Fibroblast of villous mesenchyme (primary cell): ENCODE measurements around the gene RFC4. TPM values are rescaled to one million over a fixed set of nuclear protein-coding genes. Genes with fewer than 3 reads are reported as not detected.
"Not testable (repeated sequence)": the region's sequence is repeated elsewhere in the genome, so short reads cannot be mapped to it uniquely, and the experiment has no call there.

ENCODE experiments used
- DNase-seq: peaks from one replicate; pipeline ENCODE4 v3.0.0-alpha.2; 2010; ENCODE audit warnings: low read depth
- H3K4me3 ChIP-seq: 2 replicates; pipeline ENCODE4 v1.5.1; 2011; ENCODE audit warnings: low read depth, mild to moderate bottlenecking, low read length
- CTCF ChIP-seq: IDR thresholded peaks from 2 replicates; pipeline ENCODE4 v1.5.1; 2012; ENCODE audit warnings: low read depth, mild to moderate bottlenecking, low read length; ENCODE audit not compliant: insufficient read depth
- total RNA-seq: library from RNA; depleted of rRNA; stranded (reverse); fragments of >200 nt; gene quantifications from 2 replicates; pipeline ENCODE4 v1.2.3, GENCODE V29; 2012

The RFC4 gene
- 19.3 and 25.5 TPM in 2 replicates for total RNA-seq

GRCh38 chr3:186806089-186807055 is at the start of gene RFC4:
RFC4 (minus strand) TSS chr3:186806482; CDS start chr3:186804713, 1,769 bp downstream.
- TF ChIP-seq CTCF: no peak
- peak; percentile 60 for DNase-seq
- peak within 1 kb of the TSS; percentile 82 for H3K4me3 ChIP-seq

GRCh38 chr3:186854954-186855353 is 48.7 kb upstream of the RFC4 start:
- no peak for TF ChIP-seq CTCF
- DNase-seq: no peak
- no peak overlapping the region for H3K4me3 ChIP-seq

- TF ChIP-seq CTCF: no peak
- no peak for DNase-seq
- no peak overlapping the region for H3K4me3 ChIP-seq
Observed at GRCh38 chr3:186854146-186854545, 47.9 kb upstream of the RFC4 start.

GRCh38 chr3:186852994-186853393 is 46.7 kb upstream of the RFC4 start:
- TF ChIP-seq CTCF: no peak
- DNase-seq: no peak
- no peak overlapping the region for H3K4me3 ChIP-seq

- H3K4me3 ChIP-seq, DNase-seq: not testable (repeated sequence)
Observed at GRCh38 chr3:186851835-186852234, 45.6 kb upstream of the RFC4 start.

GRCh38 chr3:186849374-186849975 is 43.2 kb upstream of the RFC4 start:
- no peak overlapping the region for H3K4me3 ChIP-seq
- peak; percentile 34 for TF ChIP-seq CTCF
- DNase-seq: peak; percentile 38

- no peak overlapping the region for H3K4me3 ChIP-seq
- no peak for DNase-seq
- TF ChIP-seq CTCF: no peak
Observed at GRCh38 chr3:186847437-186847836, 41.2 kb upstream of the RFC4 start.
